HepG2 (cell line): ENCODE measurements around the gene TFRC. TPM values are rescaled to one million over a fixed set of nuclear protein-coding genes. Genes with fewer than 3 reads are reported as not detected.

Experiments used
- ATAC-seq: fragments of 200-7000 bp; cut with Tn5 transposase; 3 replicates; pipeline ENCODE4 v1.9.1; 2020; ENCODE audit warnings: mild to moderate bottlenecking, moderate library complexity
- BruUV-seq: library from RNA; stranded (reverse); fragments of 400-500 nt; replicated peaks from 2 replicates; lab custom pipeline; 2021; lab: Mats Ljungman, UMichigan
- CTCF ChIA-PET: fragments of 300-600 bp; formaldehyde crosslinking; extraction: SDS; loops from one replicate; lab custom pipeline; 2021; ENCODE audit warnings: low total read pairs, inconsistent platforms, low intra/inter-chr PET ratio; lab: Yijun Ruan, JAX
- POLR2A ChIA-PET: fragments of 350-600 bp; sonication (Branson Sonifier 250); formaldehyde crosslinking; loops from one replicate; lab custom pipeline; 2020; ENCODE audit warnings: antibody characterized with exemption, inconsistent platforms; lab: Yijun Ruan, JAX
- DNase-seq: peaks from one replicate; pipeline ENCODE4 v3.0.0-alpha.2; 2015; ENCODE audit warnings: low spot score
- FAIRE-seq: peaks from 3 replicates; lab custom pipeline; 2011; peaks lifted over from hg19 to GRCh38; lab: Jason Lieb, UNC
- H2AFZ ChIP-seq: one replicate; pipeline ENCODE4 v1.6.1; 2011; ENCODE audit warnings: low read length, inconsistent platforms
- H3K27ac ChIP-seq: fragments of 300-600 bp; 3 replicates; pipeline ENCODE4 v1.8.0; 2011; ENCODE audit warnings: mixed run types, mild to moderate bottlenecking, mixed read lengths, low read length, inconsistent platforms; ENCODE audit not compliant: insufficient read depth; ENCODE audit errors: extremely low read length
- H3K27me3 ChIP-seq, 2 experiments: fragments of 200-600 bp in 1 of 2; 2 replicates in 1 of 2; 3 replicates in 1 of 2; pipeline versions ENCODE4 v1.6.0 to v1.8.0; 2011; ENCODE audit warnings: low read length in 2 of 2, mild to moderate bottlenecking in 2 of 2, moderate library complexity in 2 of 2, inconsistent platforms in 1 of 2; ENCODE audit not compliant: insufficient read depth in 2 of 2, control insufficient read depth in 1 of 2
- H3K36me3 ChIP-seq, 2 experiments: fragments of 200-600 bp in 1 of 2; replicated peaks in 1 of 2; 2 replicates in 1 of 2; 3 replicates in 1 of 2; pipeline versions ENCODE4 v1.5.1 to v1.8.0; 2011; ENCODE audit warnings: low read length in 2 of 2, inconsistent platforms in 1 of 2; ENCODE audit not compliant: insufficient read depth in 2 of 2, control insufficient read depth in 1 of 2
- H3K4me1 ChIP-seq: 2 replicates; pipeline ENCODE4 v1.5.1; 2012; ENCODE audit warnings: low read length, inconsistent platforms; ENCODE audit not compliant: insufficient read depth
- H3K4me2 ChIP-seq: 2 replicates; pipeline ENCODE4 v1.6.0; 2011; ENCODE audit warnings: low read depth, low read length, inconsistent platforms
- H3K4me3 ChIP-seq, 3 experiments: fragments of 200-600 bp in 1 of 3; sonication (generic), shearing (Covaris generic) in 1 of 3; replicated peaks in 1 of 3; 2 replicates each; pipeline ENCODE4 v1.5.1; 2011 to 2016; ENCODE audit warnings: low read length in 3 of 3, inconsistent platforms in 2 of 3, low read depth in 2 of 3, mild to moderate bottlenecking in 2 of 3, control low read depth in 1 of 3, mixed read lengths in 1 of 3; ENCODE audit not compliant: insufficient read depth in 1 of 3
- H3K79me2 ChIP-seq: one replicate; pipeline ENCODE4 v1.6.1; 2011; ENCODE audit warnings: low read length, inconsistent platforms; ENCODE audit not compliant: insufficient read depth
- H3K9ac ChIP-seq: 2 replicates; pipeline ENCODE4 v1.6.0; 2011; ENCODE audit warnings: mild to moderate bottlenecking, low read depth, low read length, inconsistent platforms; ENCODE audit not compliant: insufficient read depth
- H3K9me3 ChIP-seq: 2 replicates; pipeline ENCODE4 v1.5.1; 2012; ENCODE audit warnings: mild to moderate bottlenecking, low read length
- H4K20me1 ChIP-seq: 2 replicates; pipeline ENCODE4 v1.6.0; 2011; ENCODE audit warnings: inconsistent platforms, mild to moderate bottlenecking, low read length, moderate library complexity; ENCODE audit not compliant: insufficient read depth
- CBX2 ChIP-seq, 2 experiments: fragments of 200-600 bp in 1 of 2; sonication (generic); formaldehyde crosslinking in 1 of 2; IDR thresholded peaks; 2 replicates each; pipeline versions ENCODE4 v1.7.0 to v1.8.1; 2018 to 2022; ENCODE audit warnings: low read depth in 2 of 2, low read length in 1 of 2, mild to moderate bottlenecking in 1 of 2, missing genetic modification reagents in 1 of 2
- DDIT3 ChIP-seq: sonication (generic); formaldehyde crosslinking; IDR thresholded peaks from 2 replicates; pipeline ENCODE4 v1.4.0; 2020; ENCODE audit warnings: mild to moderate bottlenecking, missing genetic modification reagents
- HDAC1 ChIP-seq: sonication (generic); formaldehyde crosslinking; IDR thresholded peaks from 2 replicates; pipeline ENCODE4 v1.5.1; 2020; ENCODE audit warnings: mild to moderate bottlenecking, missing genetic modification reagents
- HES4 ChIP-seq: sonication (generic); formaldehyde crosslinking; IDR thresholded peaks from 2 replicates; pipeline ENCODE4 v1.9.0; 2021; ENCODE audit warnings: mild to moderate bottlenecking, missing genetic modification reagents, borderline replicate concordance
- MEIS2 ChIP-seq: sonication (generic); formaldehyde crosslinking; IDR thresholded peaks from 2 replicates; pipeline ENCODE4 v1.9.0; 2021; ENCODE audit warnings: mild to moderate bottlenecking, missing genetic modification reagents
- RARG ChIP-seq: sonication (generic); formaldehyde crosslinking; IDR thresholded peaks from 2 replicates; pipeline ENCODE4 v1.4.0; 2020; ENCODE audit warnings: low read depth, mild to moderate bottlenecking, missing genetic modification reagents
- RBM39 ChIP-seq: fragments of 200-400 bp; formaldehyde crosslinking; IDR thresholded peaks from one replicate; pipeline ENCODE4 v1.6.1; 2018; ENCODE audit warnings: antibody characterized with exemption, mild to moderate bottlenecking, low read depth, low read length; ENCODE audit not compliant: poor library complexity, severe bottlenecking
- THAP9 ChIP-seq: sonication (generic); formaldehyde crosslinking; IDR thresholded peaks from 2 replicates; pipeline ENCODE4; 2020; ENCODE audit warnings: missing genetic modification reagents, mild to moderate bottlenecking, borderline replicate concordance
- ZBTB34 ChIP-seq: sonication (generic); formaldehyde crosslinking; IDR thresholded peaks from 2 replicates; pipeline ENCODE4 v1.8.0; 2022; ENCODE audit warnings: mild to moderate bottlenecking, missing genetic modification reagents
- ZNF18 ChIP-seq: sonication (generic); formaldehyde crosslinking; IDR thresholded peaks from 2 replicates; pipeline ENCODE4 v1.8.0; 2022; ENCODE audit warnings: mild to moderate bottlenecking, missing genetic modification reagents; ENCODE audit not compliant: insufficient replicate concordance
- ZNF224 ChIP-seq: sonication (generic); formaldehyde crosslinking; IDR thresholded peaks from 2 replicates; pipeline ENCODE4 v1.5.0; 2020; ENCODE audit warnings: mild to moderate bottlenecking, missing genetic modification reagents
- ZNF616 ChIP-seq: sonication (generic); formaldehyde crosslinking; IDR thresholded peaks from 2 replicates; pipeline ENCODE4 v1.5.0; 2020; ENCODE audit warnings: low read depth, mild to moderate bottlenecking, missing genetic modification reagents
- ZNF703 ChIP-seq: sonication (generic); formaldehyde crosslinking; IDR thresholded peaks from 2 replicates; pipeline ENCODE4 v1.5.1; 2020; ENCODE audit warnings: missing genetic modification reagents, mild to moderate bottlenecking, moderate library complexity, borderline replicate concordance
- WGBS: methylation state at CpG from one replicate; pipeline ENCODE4 v1.1.6; 2017; ENCODE audit warnings: low lambda C conversion rate; 5-methylcytosine and 5-hydroxymethylcytosine counted together
- in situ Hi-C: cut with HindIII; loops from 2 replicates; pipeline ENCODE4 v1.10.0; 2017; ENCODE audit warnings: low pct_unique_long_range_greater_than_20kb; ENCODE audit not compliant: extremely low pct_ligation_motif_present
- intact Hi-C: fragments of 100-400 bp; cut with micrococcal nuclease; formaldehyde crosslinking; loops from one replicate; pipeline ENCODE4 v1.10.0; 2022; ENCODE audit not compliant: unreplicated experiment
- polyA plus RNA-seq, 8 experiments: library from polyadenylated mRNA; depleted of rRNA in 3 of 8; stranded (reverse) in 7 of 8; unstranded in 1 of 8; fragments of >200 nt; fragmentation: Illumina TruSeq in 4 of 8; extraction: Trizol in 4 of 8; gene quantifications; 2 replicates each; pipeline versions ENCODE4 v1.2.1 to v1.2.3, GENCODE V29; 2011 to 2016; ENCODE audit warnings: low read depth in 4 of 8, missing spikeins in 1 of 8, mixed read lengths in 1 of 8; ENCODE audit not compliant: insufficient read depth in 1 of 8
- total RNA-seq, 5 experiments: library from RNA; depleted of rRNA; stranded (reverse); fragments of >200 nt; fragmentation: Illumina TruSeq; extraction: Trizol; gene quantifications; 2 replicates each; pipeline ENCODE4 v1.2.3, GENCODE V29; 2016; ENCODE audit warnings: low read depth in 1 of 5

Gene TFRC
- total and polyA plus RNA-seq, 2 of the 13 experiments (the other 11 are each of a cell fraction or from before 2014, with no cell fraction given) = 188 to 274 TPM

DNA sequence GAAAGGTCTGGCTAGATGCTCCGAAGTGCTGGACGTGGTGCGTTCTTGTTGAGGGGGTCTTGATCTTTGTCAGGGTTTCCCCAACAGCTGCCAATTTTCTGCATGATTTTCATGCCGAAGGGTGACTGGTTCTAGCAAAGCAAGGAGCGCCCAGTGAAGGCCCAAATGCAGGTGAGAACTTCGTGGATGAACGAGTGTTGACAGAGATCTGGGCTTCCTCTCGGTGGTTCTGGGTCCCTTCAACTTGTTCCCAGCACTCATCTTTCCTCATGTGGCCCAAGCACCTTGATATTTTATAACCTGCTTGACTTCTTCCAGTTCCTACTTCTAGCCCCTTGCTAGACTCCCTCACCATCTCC, 40.8 kb upstream of the TFRC start:
- 0 out of 6 replicates have a peak overlapping the region, but pooled peaks of 1 of the 3 experiments have one; percentile 8 for H3K4me3 ChIP-seq
- H3K9ac ChIP-seq = no peak overlapping the region
- no peak overlapping the region for H2AFZ ChIP-seq
- no peaks in the 10 kb centered on the region for H3K9me3 ChIP-seq
- DNase-seq (no peak), FAIRE-seq (no peak), ATAC-seq (no peak)
- H3K4me2 ChIP-seq = peak overlapping the region; percentile 60
- in situ Hi-C loops (no loop called here), intact Hi-C loops (loop anchor here (10.0 kb wide), 1 partner anchor 52 kb away; no protein-coding TSS in a partner anchor)
- POLR2A ChIA-PET = no interaction called here
- H3K27ac ChIP-seq = no peak overlapping the region
- CTCF ChIA-PET = no interaction called here
- H3K79me2 ChIP-seq = no peaks in the 10 kb centered on the region
- BruUV-seq = no TSS peak
- 87% methylated on average over 8 of the region's 8 CpGs for WGBS
- no peaks in the 10 kb centered on the region for H4K20me1 ChIP-seq
- peaks cover 0 to 5% of the 10 kb centered on the region in 2 experiments; a peak in 2 of 5 replicates for H3K27me3 ChIP-seq
- no peaks in the 10 kb centered on the region for H3K36me3 ChIP-seq
- no peak for TF ChIP-seq ZBTB34 (CRISPR knock-in tag)
- TF ChIP-seq RARG = no peak
- no peak for TF ChIP-seq ZNF616 (CRISPR knock-in tag)
- no peak for TF ChIP-seq ZNF703 (CRISPR knock-in tag)
- TF ChIP-seq DDIT3 = no peak
- no peak for TF ChIP-seq ZNF224 (CRISPR knock-in tag)
- TF ChIP-seq HES4 = no peak
- TF ChIP-seq RBM39 = no peak
- TF ChIP-seq CBX2 (IDR thresholded peaks at IDR 0.05; ENCODE audit: low read depth, low read length) = no peak
- TF ChIP-seq CBX2 (CRISPR knock-in tag; IDR thresholded peaks at IDR 0.05; ENCODE audit: low read depth) = no peak
- no peak for TF ChIP-seq THAP9 (CRISPR knock-in tag)
- TF ChIP-seq MEIS2 (CRISPR knock-in tag) = no peak
- TF ChIP-seq HDAC1 (CRISPR knock-in tag) = no peak
- no peak for TF ChIP-seq ZNF18
- peaks cover 44% of the 10 kb centered on the region for H3K4me1 ChIP-seq
